H1 (cell line): Measurements from ENCODE around the gene RERE. TPM values are rescaled to one million over a fixed set of nuclear protein-coding genes. Genes with fewer than 3 reads are reported as not detected.

Source experiments
- CTCF ChIA-PET: fragments of 300-600 bp; sonication (Branson Sonifier 250); formaldehyde crosslinking; loops from one replicate; lab custom pipeline; 2021; ENCODE audit not compliant: partially characterized antibody; lab: Charles Lee
- POLR2A ChIA-PET: fragments of 300-600 bp; sonication (Branson Sonifier 250); formaldehyde crosslinking; loops from one replicate; lab custom pipeline; 2021; ENCODE audit warnings: inconsistent platforms; ENCODE audit not compliant: partially characterized antibody; lab: Charles Lee
- DNase-seq, 2 experiments: peaks; one replicate each; pipeline versions ENCODE4 v3.0.0 to v3.0.0-alpha.2; 2010 to 2022; ENCODE audit warnings: low spot score in 2 of 2, low read depth in 1 of 2, mixed read lengths in 1 of 2
- FAIRE-seq: peaks from 2 replicates; lab custom pipeline; 2011; peaks lifted over from hg19 to GRCh38; lab: Jason Lieb, UNC
- H2AFZ ChIP-seq: 2 replicates; pipeline ENCODE4 v1.8.1; 2012; ENCODE audit warnings: low read length, inconsistent platforms
- H2AK5ac ChIP-seq: 2 replicates; pipeline ENCODE4 v1.6.1; 2013; ENCODE audit warnings: low read depth, low read length
- H2BK120ac ChIP-seq: replicated peaks from 2 replicates; pipeline ENCODE3; 2013; ENCODE audit warnings: low read depth, low read length, inconsistent platforms
- H2BK12ac ChIP-seq: 2 replicates; pipeline ENCODE4 v1.6.1; 2013; ENCODE audit warnings: low read depth, low read length
- H2BK15ac ChIP-seq: 2 replicates; pipeline ENCODE4 v1.6.1; 2013; ENCODE audit warnings: low read length
- H2BK20ac ChIP-seq: 2 replicates; pipeline ENCODE4 v1.6.1; 2013; ENCODE audit warnings: low read length
- H2BK5ac ChIP-seq: 2 replicates; pipeline ENCODE4 v1.6.1; 2013; ENCODE audit warnings: low read depth, low read length
- H3K14ac ChIP-seq: 2 replicates; pipeline ENCODE4 v1.6.1; 2013; ENCODE audit warnings: inconsistent platforms; ENCODE audit not compliant: insufficient read length
- H3K18ac ChIP-seq: 2 replicates; pipeline ENCODE4 v1.6.1; 2013; ENCODE audit warnings: low read length; ENCODE audit errors: extremely low read depth
- H3K23ac ChIP-seq: 2 replicates; pipeline ENCODE4 v1.6.1; 2013; ENCODE audit warnings: inconsistent platforms; ENCODE audit not compliant: insufficient read length
- H3K23me2 ChIP-seq: 2 replicates; pipeline ENCODE4 v1.6.1; 2013; ENCODE audit warnings: low read depth, low read length
- H3K27ac ChIP-seq: 2 replicates; pipeline ENCODE4 v1.6.1; 2011; ENCODE audit warnings: low read depth, low read length, inconsistent platforms
- H3K27me3 ChIP-seq, 4 experiments: replicated peaks in 1 of 4; 1 replicate in 1 of 4; 2 replicates in 3 of 4; pipeline versions ENCODE4 v1.6.1 to v1.8.1; 2011 to 2013; ENCODE audit warnings: low read length in 3 of 4, mild to moderate bottlenecking in 3 of 4, inconsistent platforms in 2 of 4, mixed read lengths in 2 of 4, moderate library complexity in 1 of 4; ENCODE audit not compliant: control insufficient read depth in 3 of 4, insufficient read depth in 3 of 4; ENCODE audit errors: extremely low read depth in 1 of 4
- H3K36me3 ChIP-seq, 4 experiments: 2 replicates each; pipeline versions ENCODE4 v1.6.1 to v1.8.1; 2011 to 2013; ENCODE audit warnings: mild to moderate bottlenecking in 4 of 4, low read length in 3 of 4, moderate library complexity in 2 of 4, control low read depth in 1 of 4, inconsistent platforms in 1 of 4; ENCODE audit not compliant: insufficient read depth in 4 of 4, control insufficient read depth in 2 of 4
- H3K4ac ChIP-seq: replicated peaks from 2 replicates; pipeline ENCODE3; 2013; ENCODE audit warnings: low read length, low read depth, mixed read lengths, inconsistent platforms; ENCODE audit not compliant: insufficient read length
- H3K4me1 ChIP-seq, 4 experiments: replicated peaks in 1 of 4; 1 replicate in 1 of 4; 2 replicates in 3 of 4; pipeline versions ENCODE4 v1.6.1 to v1.8.1; 2011 to 2013; ENCODE audit warnings: low read length in 3 of 4, inconsistent platforms in 2 of 4, mixed read lengths in 1 of 4; ENCODE audit not compliant: insufficient read depth in 4 of 4, control insufficient read depth in 3 of 4
- H3K4me2 ChIP-seq, 2 experiments: 2 replicates each; pipeline versions ENCODE4 v1.6.1 to v1.8.1; 2011 to 2013; ENCODE audit warnings: low read depth in 2 of 2, low read length in 2 of 2, control low read depth in 1 of 2, inconsistent platforms in 1 of 2, mild to moderate bottlenecking in 1 of 2; ENCODE audit not compliant: insufficient read depth in 1 of 2
- H3K4me3 ChIP-seq, 4 experiments: fragments of 200-600, 300-600 bp in 1 of 4; sonication (generic), shearing (Covaris generic), sonication (Bioruptor Twin) in 1 of 4; 2 replicates each; pipeline versions ENCODE4 v1.5.1 to v1.8.1; 2011 to 2016; ENCODE audit warnings: low read length in 4 of 4, low read depth in 3 of 4, control low read depth in 2 of 4, inconsistent platforms in 2 of 4, mild to moderate bottlenecking in 2 of 4, mixed read lengths in 1 of 4, moderate library complexity in 1 of 4; ENCODE audit not compliant: insufficient read depth in 2 of 4; ENCODE audit errors: extremely low read depth in 1 of 4
- H3K56ac ChIP-seq: replicated peaks from 2 replicates; pipeline ENCODE3; 2013; ENCODE audit warnings: low read depth, mild to moderate bottlenecking, mixed read lengths, low read length, inconsistent platforms; ENCODE audit not compliant: insufficient read length
- H3K79me1 ChIP-seq: 2 replicates; pipeline ENCODE4 v1.6.1; 2013; ENCODE audit warnings: low read depth, low read length, control low read depth
- H3K79me2 ChIP-seq, 2 experiments: 2 replicates each; pipeline versions ENCODE4 v1.6.1 to v1.8.1; 2012 to 2013; ENCODE audit warnings: low read length in 2 of 2, mild to moderate bottlenecking in 2 of 2, inconsistent platforms in 1 of 2; ENCODE audit not compliant: insufficient read depth in 2 of 2, control insufficient read depth in 1 of 2
- H3K9ac ChIP-seq, 4 experiments: replicated peaks in 1 of 4; 1 replicate in 1 of 4; 2 replicates in 3 of 4; pipeline versions ENCODE4 v1.6.1 to v1.8.1; 2011 to 2013; ENCODE audit warnings: low read depth in 3 of 4, low read length in 3 of 4, control low read depth in 2 of 4, mild to moderate bottlenecking in 2 of 4, moderate library complexity in 2 of 4, inconsistent platforms in 1 of 4; ENCODE audit errors: extremely low read depth in 1 of 4
- H3K9me3 ChIP-seq, 2 experiments: 2 replicates each; pipeline versions ENCODE4 v1.6.1 to v1.8.1; 2012 to 2013; ENCODE audit warnings: mild to moderate bottlenecking in 2 of 2, moderate library complexity in 2 of 2, control low read depth in 1 of 2, inconsistent platforms in 1 of 2, low read depth in 1 of 2, low read length in 1 of 2, mixed read lengths in 1 of 2; ENCODE audit not compliant: insufficient read depth in 2 of 2
- H4K20me1 ChIP-seq, 2 experiments: replicated peaks in 1 of 2; 2 replicates each; pipeline versions ENCODE3 to v1.8.1; 2011 to 2013; ENCODE audit warnings: inconsistent platforms in 2 of 2, low read length in 2 of 2, mild to moderate bottlenecking in 1 of 2; ENCODE audit not compliant: insufficient read depth in 2 of 2, control insufficient read depth in 1 of 2
- H4K5ac ChIP-seq: 2 replicates; pipeline ENCODE4 v1.6.1; 2013; ENCODE audit warnings: low read length, low read depth, mixed read lengths, inconsistent platforms; ENCODE audit not compliant: insufficient read length
- H4K8ac ChIP-seq: 2 replicates; pipeline ENCODE4 v1.8.0; 2013; ENCODE audit warnings: mild to moderate bottlenecking, moderate library complexity, low read length, inconsistent platforms; ENCODE audit not compliant: insufficient read depth; ENCODE audit errors: extremely low read depth
- H4K91ac ChIP-seq: replicated peaks from 2 replicates; pipeline ENCODE3; 2013; ENCODE audit warnings: low read length, mixed read lengths, inconsistent platforms; ENCODE audit not compliant: insufficient read length
- BACH1 ChIP-seq: IDR thresholded peaks from 2 replicates; pipeline ENCODE4 v1.6.1; 2012; ENCODE audit warnings: low read length, improper control_type of control experiment
- CBX5 ChIP-seq: fragments of 300-800, 300-1000 bp; sonication (generic); IDR thresholded peaks from 2 replicates; pipeline ENCODE4 v1.7.1; 2016; ENCODE audit warnings: antibody characterized with exemption, low read length, low read depth
- CTCF ChIP-seq, 3 experiments: IDR thresholded peaks; 1 replicate in 2 of 3; 2 replicates in 1 of 3; pipeline versions ENCODE4 v1.5.1 to v1.6.1; 2011; ENCODE audit warnings: low read length in 3 of 3, mild to moderate bottlenecking in 3 of 3, inconsistent platforms in 2 of 3, low read depth in 1 of 3, moderate library complexity in 1 of 3; ENCODE audit not compliant: insufficient read depth in 1 of 3; ENCODE audit errors: control extremely low read depth in 1 of 3
- EP300 ChIP-seq, 2 experiments: IDR thresholded peaks; 1 replicate in 1 of 2; 2 replicates in 1 of 2; pipeline ENCODE4 v1.6.1; 2011 to 2012; ENCODE audit warnings: low read depth in 2 of 2, low read length in 2 of 2, mild to moderate bottlenecking in 2 of 2, borderline replicate concordance in 1 of 2, inconsistent platforms in 1 of 2, moderate library complexity in 1 of 2
- JUN ChIP-seq: IDR thresholded peaks from 2 replicates; pipeline ENCODE4 v1.6.1; 2011; ENCODE audit warnings: low read depth, mild to moderate bottlenecking, improper control_type of control experiment, low read length
- MAX ChIP-seq: IDR thresholded peaks from 2 replicates; pipeline ENCODE4 v1.6.1; 2012; ENCODE audit warnings: inconsistent platforms
- POLR2A ChIP-seq, 2 experiments: IDR thresholded peaks; 1 replicate in 1 of 2; 2 replicates in 1 of 2; pipeline ENCODE4 v1.6.1; 2011; ENCODE audit warnings: low read depth in 2 of 2, low read length in 2 of 2, mild to moderate bottlenecking in 2 of 2; ENCODE audit errors: control extremely low read depth in 1 of 2
- POU5F1 ChIP-seq: IDR thresholded peaks from 2 replicates; pipeline ENCODE4 v1.6.1; 2011; ENCODE audit warnings: low read depth, mild to moderate bottlenecking, low read length, moderate library complexity
- SP4 ChIP-seq: IDR thresholded peaks from 2 replicates; pipeline ENCODE4 v1.6.1; 2012; ENCODE audit warnings: low read length, inconsistent platforms
- TAF1 ChIP-seq: IDR thresholded peaks from 2 replicates; pipeline ENCODE4 v1.6.1; 2011; ENCODE audit warnings: mild to moderate bottlenecking, low read depth, low read length
- WGBS, 2 experiments: shearing (Covaris generic) in 1 of 2; methylation state at CpG; one replicate each; pipeline versions ENCODE4 v1.1.6 to v1.1.7; 2013 to 2015; ENCODE audit warnings: low lambda C conversion rate in 2 of 2, mixed read lengths in 2 of 2, inconsistent platforms in 1 of 2, low coverage in 1 of 2, missing lambda C conversion rate in 1 of 2; ENCODE audit not compliant: insufficient replicate concordance in 2 of 2, insufficient coverage in 1 of 2, insufficient read length in 1 of 2; ENCODE audit errors: extremely low coverage in 1 of 2, missing lambda C conversion rate in 1 of 2; 5-methylcytosine and 5-hydroxymethylcytosine counted together
- polyA plus RNA-seq, 7 experiments: library from polyadenylated mRNA; depleted of rRNA in 3 of 7; stranded (reverse) in 5 of 7; unstranded in 2 of 7; fragments of >200 nt in 5 of 7; fragments of 200-250 nt in 2 of 7; gene quantifications; 1 replicate in 5 of 7; 2 replicates in 1 of 7; 4 replicates in 1 of 7; pipeline versions ENCODE4 v1.2.1 to v1.2.3, GENCODE V29; 2011 to 2013; ENCODE audit warnings: missing spikeins in 2 of 7, mixed read lengths in 2 of 7
- total RNA-seq: library from RNA; stranded (reverse); fragmentation: NEBNext Ultra II Directional; extraction: Animal tissue kit (Norgen Biotek cat#: 25700); gene quantifications from 2 replicates; pipeline ENCODE4 v1.2.1, GENCODE V29; 2021

The RERE gene
- total and polyA plus RNA-seq, 2 of the 8 experiments (the other 6 are each of a cell fraction or from before 2014, with no cell fraction given): 15.3 to 142 TPM

GRCh38 chr1:8752921-8753713 lies 64.3 kb downstream of the RERE start:
- Histone ChIP-seq H2BK15ac (no peak overlapping the region), H2BK5ac (no peak overlapping the region), H3K4me1 (peaks cover 2 to 7% (median 5%) of the 10 kb centered on the region in 4 experiments; a peak in 4 of 7 replicates), H3K9ac (no peak overlapping the region), H2BK12ac (no peak overlapping the region), H3K4me2 (no peak overlapping the region), H4K5ac (no peak overlapping the region), H3K14ac (no peak overlapping the region), H3K18ac (no peak overlapping the region)
- FAIRE-seq: no peak
- POLR2A ChIA-PET: interaction anchor here (0.5 kb wide), 1 partner anchor 353 kb away, joined by 4 read pairs; no protein-coding TSS in a partner anchor
- TF ChIP-seq EP300 (IDR thresholded peaks at IDR 0.05; ENCODE audit: borderline replicate concordance in 1 of 2, low read depth in 2 of 2, low read length in 2 of 2): no peak
- TF ChIP-seq CTCF (IDR thresholded peaks at IDR 0.05; ENCODE audit: control extremely low read depth in 1 of 3, insufficient read depth in 1 of 3, low read depth in 1 of 3, low read length in 3 of 3): no peak
- no peak for TF ChIP-seq SP4
- TF ChIP-seq MAX: no peak
- no peak for TF ChIP-seq POU5F1
- TF ChIP-seq JUN: no peak
- TF ChIP-seq TAF1: no peak
- TF ChIP-seq CBX5: no peak
- TF ChIP-seq POLR2A (IDR thresholded peaks at IDR 0.05; ENCODE audit: control extremely low read depth in 1 of 2, low read depth in 2 of 2, low read length in 2 of 2): no peak
- TF ChIP-seq BACH1: no peak
- TF ChIP-seq, all 59 proteins: peak for 0
- Histone ChIP-seq H3K79me1 (peaks cover 4% of the 10 kb centered on the region), H4K8ac (no peak overlapping the region), H3K27ac (no peak overlapping the region), H3K23ac (no peak overlapping the region), H3K56ac (no peak overlapping the region), H4K91ac (no peak overlapping the region), H2AFZ (no peak overlapping the region), H3K9me3 (no peaks in the 10 kb centered on the region), H3K79me2 (peaks cover 0 to 78% of the 10 kb centered on the region in 2 experiments; a peak in 2 of 4 replicates), H3K4me3 (no peak overlapping the region), H3K27me3 (no peaks in the 10 kb centered on the region; a peak in 1 of 7 replicates), H3K23me2 (no peaks in the 10 kb centered on the region), H4K20me1 (peaks cover 0 to 2% of the 10 kb centered on the region in 2 experiments), H2BK20ac (no peak overlapping the region), H3K4ac (no peak overlapping the region), H2AK5ac (no peak overlapping the region), H2BK120ac (no peak overlapping the region), H3K36me3 (no peaks in the 10 kb centered on the region)
- DNase-seq: no peak
- WGBS, 2 experiments: 87% methylated on average over 6 of the region's 6 CpGs; no CpG with 5 or more reads in 1 of the 2 experiments
- CTCF ChIA-PET: interaction anchor here (0.6 to 1.7 kb wide), 3 partner anchors 27 to 82 kb away, joined by 3 to 4 read pairs (median 3); no protein-coding TSS in a partner anchor
